Myocyte (in vitro differentiated cells): Measurements from ENCODE around the gene OTOG. TPM values are rescaled to one million over a fixed set of nuclear protein-coding genes. Genes with fewer than 3 reads are reported as not detected.
A peak's percentile ranks its signal among the peaks of the same experiment; 100 is the strongest.

Source experiments
- DNase-seq: peaks from one replicate; pipeline ENCODE4 v3.0.0-alpha.2; 2012; ENCODE audit warnings: low read depth
- total RNA-seq: library from RNA; depleted of rRNA; stranded (reverse); fragments of >200 nt; gene quantifications from 2 replicates; pipeline ENCODE4 v1.2.3, GENCODE V29; 2014

Gene OTOG
- total RNA-seq, 1 donor from 2014 or later = 0.08 TPM

DNA sequence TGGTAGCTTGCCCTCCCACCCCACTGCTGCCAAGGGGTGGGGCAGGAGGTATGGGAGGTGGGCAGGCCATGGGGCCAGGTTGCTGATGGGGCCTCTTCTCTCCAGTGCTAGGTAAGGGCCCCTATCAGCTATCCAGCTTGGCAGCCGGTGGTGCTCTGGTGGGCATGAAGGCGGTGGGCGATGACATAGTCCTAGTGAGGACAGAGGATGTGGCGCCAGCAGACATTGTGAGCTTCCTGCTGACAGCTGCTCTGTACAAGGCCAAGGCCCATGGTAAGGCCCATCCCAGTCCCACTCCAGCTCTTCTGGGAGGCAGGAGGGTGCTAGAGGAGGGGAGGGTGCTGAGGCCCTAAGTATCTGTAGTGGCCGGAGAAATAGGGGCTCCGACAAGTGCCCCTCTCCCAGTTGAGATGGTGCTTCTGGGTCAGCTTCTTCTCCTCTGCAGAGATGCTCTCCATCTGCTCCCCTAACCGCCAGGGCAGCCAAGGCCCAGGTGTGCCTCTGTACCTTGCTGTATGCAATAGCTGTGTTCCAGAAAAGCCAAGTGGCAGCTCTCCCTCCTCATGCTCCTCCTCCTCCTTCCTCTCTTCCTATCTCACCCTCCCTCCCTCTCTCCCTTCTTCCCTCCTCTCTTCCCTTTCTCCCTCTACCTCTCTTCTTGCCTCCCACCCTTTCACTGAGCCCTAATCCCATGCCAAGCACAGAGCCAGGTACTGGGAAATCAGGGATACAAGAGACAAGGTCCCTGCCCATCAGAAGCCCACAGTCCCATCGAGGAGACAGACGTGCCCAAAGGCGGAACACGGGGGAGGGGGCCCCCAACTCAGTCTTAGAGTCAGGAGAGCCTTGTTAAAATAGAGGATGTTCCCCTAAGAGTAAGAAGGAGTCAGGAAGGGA, 55.3 kb downstream of the OTOG start:
- DNase-seq = no peak

DNA sequence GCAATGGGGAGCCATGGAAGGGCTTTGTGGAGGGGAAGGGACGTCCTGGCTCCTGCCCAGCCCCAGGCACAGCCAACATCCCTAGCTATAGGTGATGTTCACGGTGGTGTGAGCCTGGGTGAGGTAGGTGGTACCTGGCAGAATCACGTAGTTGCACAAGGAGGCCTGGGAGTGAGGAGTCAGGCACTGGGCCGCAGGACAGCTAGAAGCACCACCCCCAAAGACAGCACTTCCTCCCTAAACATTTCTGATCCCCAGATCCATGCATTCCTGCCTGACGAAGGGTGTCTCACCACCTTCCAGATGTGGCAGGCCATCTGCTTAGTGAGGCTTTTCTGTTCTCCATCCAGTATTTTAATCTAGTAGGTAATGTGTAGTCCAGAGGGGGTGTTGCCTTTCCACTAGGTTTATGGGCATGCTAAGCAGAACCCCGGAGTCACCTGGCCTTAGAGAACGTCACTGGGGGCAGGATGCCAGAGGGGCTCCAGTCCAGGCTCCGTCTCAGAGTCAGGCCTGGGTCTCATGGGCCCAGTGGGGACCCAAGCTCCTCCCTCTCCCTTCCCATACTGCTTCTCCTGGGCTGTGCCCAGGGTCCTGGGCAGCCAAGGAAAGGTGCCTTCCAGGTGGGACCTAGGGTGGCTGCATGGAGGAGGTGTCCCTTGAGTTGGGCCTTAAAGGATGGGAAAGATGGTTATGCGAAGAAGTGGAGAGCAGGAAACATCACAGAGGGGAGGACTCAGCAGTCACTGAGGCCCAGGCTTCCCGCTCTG, 56.2 kb downstream of the OTOG start:
- DNase-seq = no peak

- no peak for DNase-seq
Measured at GRCh38 chr11:17604201-17604914, 57.3 kb downstream of the OTOG start.

DNA sequence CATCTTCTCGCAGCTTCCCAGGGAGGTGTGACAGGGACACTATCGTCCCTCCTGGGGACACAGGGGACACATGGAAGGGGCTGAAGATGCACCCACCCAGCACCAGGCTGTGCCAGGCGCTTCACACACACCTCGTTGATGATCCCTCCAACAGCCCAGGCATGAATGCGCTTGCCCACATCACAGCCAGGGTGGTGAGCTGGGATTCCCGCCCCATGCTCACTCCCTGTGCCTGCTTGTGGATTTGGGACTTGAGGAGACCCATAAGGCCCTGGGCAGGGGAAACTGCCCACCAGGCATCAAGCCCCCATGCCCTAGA, 57.8 kb downstream of the OTOG start:
- DNase-seq = no peak

- DNase-seq = no peak
Measured at GRCh38 chr11:17605651-17606122, 58.6 kb downstream of the OTOG start.

DNA sequence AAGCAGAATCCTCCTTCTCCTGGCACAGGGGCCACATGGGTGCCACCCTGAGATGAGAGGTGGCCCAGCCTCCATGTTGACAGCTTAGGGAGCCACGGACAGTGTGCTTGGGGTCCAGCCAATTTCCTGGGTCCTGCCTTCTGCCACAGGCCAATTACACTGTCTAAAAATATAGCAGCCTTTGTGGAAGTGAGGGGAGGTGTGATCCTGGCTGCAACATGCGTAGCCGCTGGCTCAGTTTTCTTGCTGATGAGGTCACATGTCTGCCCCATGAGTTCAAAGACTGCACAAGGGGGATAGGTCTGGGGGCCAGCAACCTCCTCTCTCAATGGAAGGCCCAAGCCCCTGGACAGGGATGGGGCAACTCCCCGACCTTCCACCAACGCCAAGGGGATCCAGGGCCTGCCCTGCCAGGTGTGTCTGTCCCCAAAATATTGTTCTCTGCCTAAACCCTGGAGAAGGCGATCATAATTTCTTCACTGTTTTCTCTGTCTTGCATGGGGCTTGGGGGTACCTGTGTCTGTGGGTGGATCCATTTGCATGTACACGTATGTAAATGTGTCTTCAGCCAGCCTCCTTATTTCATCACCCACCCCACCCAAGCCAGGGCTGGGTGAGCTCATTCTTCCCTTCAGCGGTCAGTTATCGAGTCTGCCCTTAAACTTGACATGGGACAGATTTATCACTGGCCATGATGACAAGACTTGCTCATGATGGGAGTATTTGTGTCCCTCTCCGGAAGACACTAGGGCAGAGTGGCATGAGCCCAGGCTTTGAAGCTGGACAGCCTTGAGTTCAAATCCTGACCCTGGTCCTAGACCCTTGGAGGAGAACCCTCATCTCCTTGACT, 59.4 kb downstream of the OTOG start:
- no peak for DNase-seq

GRCh38 chr11:17607083-17607429, 60.0 kb downstream of the OTOG start:
- DNase-seq = no peak

- DNase-seq = no peak
Measured at GRCh38 chr11:17607591-17608570, 60.8 kb downstream of the OTOG start.

DNA sequence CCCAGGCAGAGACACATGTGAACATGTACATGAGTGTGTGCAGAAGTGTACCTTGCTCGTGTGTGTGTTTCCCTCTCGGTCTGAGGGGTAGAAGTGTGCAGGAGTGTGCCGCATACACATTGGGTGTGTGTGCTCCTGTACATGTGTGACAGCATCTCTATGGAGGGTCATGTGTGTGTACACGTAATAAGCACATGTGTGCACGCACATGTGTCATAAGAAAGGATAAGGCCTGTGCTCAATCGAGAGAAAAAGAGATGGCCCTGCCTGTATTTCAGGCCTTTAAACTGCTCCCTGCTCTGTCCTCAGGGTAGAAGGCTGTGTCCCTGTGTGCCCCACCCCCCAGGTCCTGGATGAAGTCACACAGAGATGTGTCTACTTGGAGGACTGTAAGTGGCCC, 61.8 kb downstream of the OTOG start:
- no peak for DNase-seq

DNA sequence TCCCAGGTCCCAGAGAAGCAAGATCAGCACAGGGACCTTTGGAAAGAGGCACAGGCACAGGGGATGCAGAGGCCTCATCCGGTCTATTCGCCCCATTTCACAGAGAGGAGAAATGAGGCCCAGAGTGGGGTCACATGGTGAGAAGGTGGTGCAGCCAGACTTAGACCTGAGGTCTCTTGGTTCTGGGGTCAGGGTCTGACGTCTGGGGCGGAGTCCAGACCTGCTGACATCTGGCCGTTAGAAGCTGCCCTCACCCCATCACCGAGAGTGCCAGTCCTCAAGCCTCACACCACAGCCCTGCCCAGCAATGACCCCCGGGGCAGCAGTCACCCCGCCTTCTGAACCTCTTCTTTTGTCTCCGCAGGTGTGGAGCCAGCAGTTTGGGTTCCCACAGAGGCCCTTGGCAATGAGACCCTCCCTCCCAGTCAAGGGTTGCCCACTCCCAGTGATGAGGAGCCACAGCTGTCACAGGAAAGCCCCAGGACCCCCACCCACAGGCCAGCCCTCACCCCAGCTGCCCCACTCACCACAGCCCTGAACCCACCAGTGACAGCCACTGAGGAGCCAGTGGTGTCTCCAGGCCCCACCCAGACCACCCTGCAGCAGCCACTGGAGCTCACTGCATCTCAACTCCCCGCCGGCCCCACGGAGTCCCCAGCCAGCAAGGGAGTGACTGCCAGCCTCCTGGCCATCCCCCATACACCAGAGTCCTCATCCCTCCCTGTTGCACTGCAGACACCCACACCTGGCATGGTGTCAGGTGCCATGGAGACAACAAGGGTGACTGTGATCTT, 62.4 kb downstream of the OTOG start:
- no peak for DNase-seq

GRCh38 chr11:17610085-17610894, 63.2 kb downstream of the OTOG start:
- peak; percentile 83 for DNase-seq

DNA sequence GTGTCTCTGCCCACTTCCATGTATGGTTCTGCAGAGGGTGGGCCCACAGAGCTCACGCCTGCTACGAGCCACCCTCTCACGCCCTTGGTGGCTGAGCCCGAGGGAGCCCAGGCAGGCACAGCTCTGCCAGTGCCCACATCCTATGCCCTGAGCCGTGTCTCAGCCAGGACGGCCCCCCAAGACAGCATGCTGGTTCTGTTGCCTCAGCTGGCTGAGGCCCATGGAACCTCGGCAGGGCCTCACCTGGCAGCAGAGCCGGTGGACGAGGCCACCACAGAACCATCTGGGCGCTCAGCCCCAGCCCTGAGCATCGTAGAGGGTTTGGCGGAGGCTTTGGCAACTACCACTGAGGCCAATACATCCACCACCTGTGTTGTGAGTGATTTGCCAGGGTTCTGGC, 64.0 kb downstream of the OTOG start:
- DNase-seq = no peak

- no peak for DNase-seq
Measured at GRCh38 chr11:17611503-17612220, 64.6 kb downstream of the OTOG start.

- no peak for DNase-seq
Measured at GRCh38 chr11:17612221-17613188, 65.4 kb downstream of the OTOG start.

DNA sequence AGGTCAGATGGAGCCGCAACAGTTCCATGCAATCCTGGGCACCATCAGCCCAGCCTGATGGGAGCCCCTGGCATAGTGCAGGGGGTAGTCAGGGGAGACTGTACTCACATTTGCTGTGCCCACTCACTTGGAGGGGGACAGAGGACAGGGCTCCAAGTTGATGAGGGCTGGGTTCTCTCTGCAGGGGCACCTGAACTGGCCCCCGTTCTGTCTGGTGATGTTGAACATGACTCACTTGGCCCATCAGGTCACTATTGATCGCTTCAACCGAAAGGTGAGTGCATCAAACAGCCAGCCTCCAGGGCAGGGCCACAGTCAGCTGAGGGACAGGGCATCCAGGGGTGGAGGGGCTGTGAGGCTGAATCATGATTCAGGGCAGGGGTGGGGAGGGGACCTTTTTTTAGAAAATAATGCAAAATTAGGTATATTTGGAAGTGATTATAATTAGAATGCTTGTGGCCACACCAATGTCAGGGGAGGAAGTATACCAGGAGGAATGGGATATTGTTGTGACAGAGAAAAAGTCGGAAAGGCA, 66.4 kb downstream of the OTOG start:
- DNase-seq = no peak

- DNase-seq = no peak
Measured at GRCh38 chr11:17613983-17614382, 66.9 kb downstream of the OTOG start.
